Measurements from ENCODE around the gene CYB561D2. TPM values are rescaled to one million over a fixed set of nuclear protein-coding genes. Genes with fewer than 3 reads are reported as not detected.

Gene CYB561D2
- total and polyA plus RNA-seq, 9 donors: 4.5 to 17.1 (median 9.6) TPM

- WGBS, 3 donors: 1 to 2% (median 1%) methylated on average over 43 to 55 of the region's 55 CpGs
- H3K9me3 ChIP-seq: no peaks in the 10 kb centered on the region
- peak within 1 kb of the TSS; percentile 34 to 60 for H3K27ac ChIP-seq
- no peaks in the 10 kb centered on the region for H3K27me3 ChIP-seq
- intact Hi-C loops (cut with DNase I): loop anchor here in 1 of 4 donors (10.0 kb wide), 1 partner anchor 63 kb away; the partner anchor contains the start of gene SEMA3B
- peaks cover 6% of the 10 kb centered on the region for H3K4me1 ChIP-seq (ENCODE audit: insufficient read depth)
- no peak for TF ChIP-seq CTCF (IDR thresholded peaks at IDR 0.05)
- TF ChIP-seq EP300 (IDR thresholded peaks at IDR 0.05): no peak
- TF ChIP-seq POLR2A (IDR thresholded peaks at IDR 0.05): peak; percentile 66
- DNase-seq: peak; percentile 95 to 98 (median 97)
- H3K4me3 ChIP-seq: peak within 1 kb of the TSS; percentile 84
- H3K36me3 ChIP-seq: no peaks in the 10 kb centered on the region
Measured at GRCh38 chr3:50327943-50328691, 22.5 kb upstream of the CYB561D2 start, which contains the start of gene TUSC2. TSS of gene TUSC2 (minus strand) at chr3:50328223. CDS start at chr3:50328099, 124 bp downstream.

- peaks cover 8% of the 10 kb centered on the region for H3K4me1 ChIP-seq (ENCODE audit: insufficient read depth)
- H3K27ac ChIP-seq: no peak overlapping the region
- TF ChIP-seq EP300 (IDR thresholded peaks at IDR 0.05) (no peak), CTCF (IDR thresholded peaks at IDR 0.05) (no peak), POLR2A (IDR thresholded peaks at IDR 0.05) (no peak)
- H3K36me3 ChIP-seq: no peaks in the 10 kb centered on the region
- intact Hi-C loops (cut with DNase I): no loop called here
- no peak for DNase-seq
- no peaks in the 10 kb centered on the region for H3K27me3 ChIP-seq
- no peak overlapping the region for H3K4me3 ChIP-seq
- H3K9me3 ChIP-seq: no peaks in the 10 kb centered on the region
- 83 to 88% (median 86%) methylated on average over 10 of the region's 10 CpGs for WGBS, 3 donors
Measured at GRCh38 chr3:50330330-50330729, 20.3 kb upstream of the CYB561D2 start.

- 94 to 95% (median 94%) methylated on average over 19 of the region's 19 CpGs for WGBS, 3 donors
Measured at GRCh38 chr3:50331364-50331907, 19.2 kb upstream of the CYB561D2 start.

More at GRCh38 chr3:50331364-50331907, 19.2 kb upstream of the CYB561D2 start:
- no peak for TF ChIP-seq POLR2A (IDR thresholded peaks at IDR 0.05)
- TF ChIP-seq CTCF (IDR thresholded peaks at IDR 0.05): no peak
- TF ChIP-seq EP300 (IDR thresholded peaks at IDR 0.05): no peak
- Histone ChIP-seq H3K4me3 (no peak overlapping the region), H3K4me1 (ENCODE audit: insufficient read depth) (peaks cover 10% of the 10 kb centered on the region), H3K36me3 (no peaks in the 10 kb centered on the region), H3K27me3 (no peaks in the 10 kb centered on the region), H3K27ac (no peak overlapping the region), H3K9me3 (no peaks in the 10 kb centered on the region)
- intact Hi-C loops (cut with DNase I): no loop called here
- DNase-seq: no peak

Measured in ovary (tissue), 9 donors.